Measurements from ENCODE around the gene CDK5. TPM values are rescaled to one million over a fixed set of nuclear protein-coding genes. Genes with fewer than 3 reads are reported as not detected.
"Not testable (repeated sequence)": the region's sequence is repeated elsewhere in the genome, so short reads cannot be mapped to it uniquely, and the experiment has no call there.

Gene CDK5
- total and polyA plus RNA-seq, 2 of the 13 experiments (the other 11 are each of a cell fraction or from before 2014, with no cell fraction given): 16.4 to 21.3 TPM

DNA sequence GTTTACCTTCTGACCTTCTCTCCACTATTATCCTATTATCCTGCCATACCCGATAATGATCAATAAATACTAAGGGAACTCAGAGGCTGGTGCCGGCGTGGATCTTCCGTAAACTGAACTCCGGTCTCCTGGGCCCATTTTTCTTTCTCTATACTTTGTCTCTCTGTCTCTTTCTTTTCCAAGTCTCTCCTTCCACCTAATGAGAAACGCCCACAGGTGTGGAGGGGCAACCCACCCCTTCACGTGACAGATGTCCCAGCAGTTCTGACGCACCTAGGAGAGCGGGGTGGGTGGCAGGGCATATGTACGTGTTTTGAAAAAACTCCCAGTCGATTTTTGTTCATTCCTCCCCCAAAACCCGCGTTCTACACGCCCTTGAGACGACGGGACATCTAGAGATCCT, 30.0 kb downstream of the CDK5 start:
- CTCF ChIA-PET (ENCODE audit: low intra/inter-chr PET ratio, low total read pairs): interaction anchor here (0.9 kb wide), 2 partner anchors 28 to 52 kb away, joined by 3 read pairs; partner anchors contain the start of gene FASTK
- DNase-seq (ENCODE audit: low spot score); H3K79me2 ChIP-seq (ENCODE audit: insufficient read depth, low read length); H3K36me3 ChIP-seq (replicated peaks in 1 of 2; ENCODE audit: control insufficient read depth in 1 of 2, insufficient read depth in 2 of 2, low read length in 2 of 2); H3K27ac ChIP-seq (ENCODE audit: extremely low read length, insufficient read depth, low read length); ATAC-seq; H2AFZ ChIP-seq (ENCODE audit: low read length); H4K20me1 ChIP-seq (ENCODE audit: insufficient read depth, low read length); H3K9me3 ChIP-seq (ENCODE audit: low read length); FAIRE-seq; BruUV-seq (replicated peaks); in situ Hi-C loops (cut with HindIII; ENCODE audit: extremely low pct_ligation_motif_present, low pct_unique_long_range_greater_than_20kb): not testable (repeated sequence)
- WGBS (ENCODE audit: low lambda C conversion rate): 4% methylated on average over 16 of the region's 16 CpGs
- TF ChIP-seq, protein P1, sequence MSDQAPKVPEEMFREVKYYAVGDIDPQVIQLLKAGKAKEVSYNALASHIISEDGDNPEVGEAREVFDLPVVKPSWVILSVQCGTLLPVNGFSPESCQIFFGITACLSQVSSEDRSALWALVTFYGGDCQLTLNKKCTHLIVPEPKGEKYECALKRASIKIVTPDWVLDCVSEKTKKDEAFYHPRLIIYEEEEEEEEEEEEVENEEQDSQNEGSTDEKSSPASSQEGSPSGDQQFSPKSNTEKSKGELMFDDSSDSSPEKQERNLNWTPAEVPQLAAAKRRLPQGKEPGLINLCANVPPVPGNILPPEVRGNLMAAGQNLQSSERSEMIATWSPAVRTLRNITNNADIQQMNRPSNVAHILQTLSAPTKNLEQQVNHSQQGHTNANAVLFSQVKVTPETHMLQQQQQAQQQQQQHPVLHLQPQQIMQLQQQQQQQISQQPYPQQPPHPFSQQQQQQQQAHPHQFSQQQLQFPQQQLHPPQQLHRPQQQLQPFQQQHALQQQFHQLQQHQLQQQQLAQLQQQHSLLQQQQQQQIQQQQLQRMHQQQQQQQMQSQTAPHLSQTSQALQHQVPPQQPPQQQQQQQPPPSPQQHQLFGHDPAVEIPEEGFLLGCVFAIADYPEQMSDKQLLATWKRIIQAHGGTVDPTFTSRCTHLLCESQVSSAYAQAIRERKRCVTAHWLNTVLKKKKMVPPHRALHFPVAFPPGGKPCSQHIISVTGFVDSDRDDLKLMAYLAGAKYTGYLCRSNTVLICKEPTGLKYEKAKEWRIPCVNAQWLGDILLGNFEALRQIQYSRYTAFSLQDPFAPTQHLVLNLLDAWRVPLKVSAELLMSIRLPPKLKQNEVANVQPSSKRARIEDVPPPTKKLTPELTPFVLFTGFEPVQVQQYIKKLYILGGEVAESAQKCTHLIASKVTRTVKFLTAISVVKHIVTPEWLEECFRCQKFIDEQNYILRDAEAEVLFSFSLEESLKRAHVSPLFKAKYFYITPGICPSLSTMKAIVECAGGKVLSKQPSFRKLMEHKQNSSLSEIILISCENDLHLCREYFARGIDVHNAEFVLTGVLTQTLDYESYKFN (CRISPR knock-in tag; conservative IDR thresholded peaks at IDR 0.05): 0 out of 2 replicates have a peak, but pooled peaks have one; percentile 4
- H3K4me3 ChIP-seq (replicated peaks in 1 of 3; ENCODE audit: insufficient read depth in 1 of 3, low read depth in 2 of 3, low read length in 3 of 3): peak overlapping the region; percentile 31 to 88 (median 49); a peak in 5 of 6 replicates
- H3K27me3 ChIP-seq (ENCODE audit: control insufficient read depth in 1 of 2, insufficient read depth in 2 of 2, low read length in 2 of 2): peaks cover 10 to 35% of the 10 kb centered on the region in 2 experiments; a peak in 4 of 5 replicates
- POLR2A ChIA-PET: interaction anchor here (1.0 to 2.1 kb wide), 15 partner anchors 8 to 659 kb away, joined by 3 to 35 read pairs (median 4); partner anchors contain the start of genes FASTK, NUB1, REPIN1 and TMUB1
- intact Hi-C loops (cut with micrococcal nuclease; ENCODE audit: unreplicated experiment): loop anchor here (1.0 to 10.0 kb wide), 3 partner anchors 31 to 1413 kb away; no protein-coding TSS in a partner anchor
- H3K9ac ChIP-seq (ENCODE audit: insufficient read depth, low read depth, low read length): peak overlapping the region; percentile 33; the same call in 1 of the 2 replicates
- H3K4me1 ChIP-seq (ENCODE audit: insufficient read depth, low read length): peaks cover 29% of the 10 kb centered on the region
- peak overlapping the region; percentile 92 for H3K4me2 ChIP-seq (ENCODE audit: low read depth, low read length)

DNA sequence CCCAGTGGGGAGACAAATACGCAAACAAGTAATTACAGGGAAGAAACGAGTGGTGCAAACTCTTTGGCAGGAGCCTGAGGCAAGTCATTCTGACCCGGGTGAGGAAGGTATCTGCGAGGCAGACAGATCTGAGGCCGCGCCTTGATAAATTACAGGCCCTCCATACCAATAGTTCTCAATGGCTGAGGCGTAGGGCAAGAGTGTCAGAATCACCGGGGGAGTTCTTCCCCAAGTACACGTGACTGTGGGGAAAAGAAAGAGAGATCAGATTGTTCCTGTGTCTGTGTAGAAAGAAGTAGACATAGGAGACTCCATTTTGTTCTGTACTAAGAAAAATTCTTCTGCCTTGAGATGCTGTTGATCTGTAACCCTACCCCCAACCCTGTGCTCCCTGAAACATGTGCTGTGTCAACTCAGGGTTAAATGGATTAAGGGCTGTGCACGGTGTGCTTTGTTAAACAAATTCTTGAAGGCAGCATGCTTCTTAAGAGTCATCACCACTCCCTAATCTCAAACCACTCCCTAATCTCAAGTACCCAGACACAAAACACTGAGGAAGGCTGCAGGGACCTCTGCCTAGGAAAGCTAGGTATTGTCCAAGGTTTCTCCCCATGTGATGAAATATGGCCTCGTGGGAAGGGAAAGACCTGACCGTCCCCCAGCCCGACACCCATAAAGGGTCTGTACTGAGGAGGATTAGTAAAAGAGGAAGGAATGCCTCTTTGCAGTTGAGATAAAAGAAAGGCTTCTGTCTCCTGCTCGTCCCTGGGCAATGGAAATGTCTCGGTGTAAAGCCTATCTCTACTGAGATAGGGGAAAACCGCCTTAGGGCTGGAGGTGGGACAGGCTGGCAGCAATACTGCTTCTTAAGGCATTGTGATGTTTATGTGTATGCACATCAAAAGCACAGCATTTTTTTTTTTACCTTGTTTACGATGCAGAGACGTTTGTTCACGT, 30.6 kb downstream of the CDK5 start:
- POLR2A ChIA-PET: interaction anchor here (0.8 to 2.1 kb wide), 11 partner anchors 7 to 658 kb away, joined by 3 to 35 read pairs (median 4); partner anchors contain the start of genes REPIN1 and TMUB1
- H3K36me3 ChIP-seq (replicated peaks in 1 of 2; ENCODE audit: control insufficient read depth in 1 of 2, insufficient read depth in 2 of 2, low read length in 2 of 2); BruUV-seq (replicated peaks); H3K9ac ChIP-seq (ENCODE audit: insufficient read depth, low read depth, low read length); FAIRE-seq; H3K9me3 ChIP-seq (ENCODE audit: low read length); in situ Hi-C loops (cut with HindIII; ENCODE audit: extremely low pct_ligation_motif_present, low pct_unique_long_range_greater_than_20kb); H2AFZ ChIP-seq (ENCODE audit: low read length); H3K27ac ChIP-seq (ENCODE audit: extremely low read length, insufficient read depth, low read length); H3K79me2 ChIP-seq (ENCODE audit: insufficient read depth, low read length); H4K20me1 ChIP-seq (ENCODE audit: insufficient read depth, low read length); DNase-seq (ENCODE audit: low spot score); ATAC-seq: not testable (repeated sequence)
- Histone ChIP-seq H3K4me1 (ENCODE audit: insufficient read depth, low read length) (peaks cover 29% of the 10 kb centered on the region), H3K4me3 (replicated peaks in 1 of 3; ENCODE audit: insufficient read depth in 1 of 3, low read depth in 2 of 3, low read length in 3 of 3) (peak overlapping the region in 1 of 3 experiments; percentile 88; a peak in 2 of 6 replicates), H3K4me2 (ENCODE audit: low read depth, low read length) (peak overlapping the region; percentile 92), H3K27me3 (ENCODE audit: control insufficient read depth in 1 of 2, insufficient read depth in 2 of 2, low read length in 2 of 2) (peaks cover 10 to 40% of the 10 kb centered on the region in 2 experiments; a peak in 4 of 5 replicates)
- intact Hi-C loops (cut with micrococcal nuclease; ENCODE audit: unreplicated experiment): loop anchor here (10.0 kb wide), 1 partner anchor 1412 kb away; no protein-coding TSS in a partner anchor
- 22% methylated on average over 19 of the region's 19 CpGs for WGBS (ENCODE audit: low lambda C conversion rate)
- CTCF ChIA-PET (ENCODE audit: low intra/inter-chr PET ratio, low total read pairs): interaction anchor here (0.9 kb wide), 1 partner anchor 53 kb away, joined by 3 read pairs; the partner anchor contains the start of gene FASTK

Data from HepG2 (cell line).